GM19438 (cell line): Measurements from ENCODE around the gene ATG4C.
"Not testable (repeated sequence)": the region's sequence is repeated elsewhere in the genome, so short reads cannot be mapped to it uniquely, and the experiment has no call there.

ENCODE experiments used
- ATAC-seq: cut with Tn5 transposase; IDR thresholded peaks from one replicate; pipeline ENCODE4 v1.9.1; 2021; ENCODE audit warnings: low read depth; ENCODE audit not compliant: unreplicated experiment

ATG4C gene

GRCh38 chr1:62774006-62774405 lies 9.9 kb upstream of the ATG4C start:
- ATAC-seq: no peak

- ATAC-seq: no peak
These were observed 8.8 kb upstream of the ATG4C start for GRCh38 chr1:62774971-62775595.

DNA sequence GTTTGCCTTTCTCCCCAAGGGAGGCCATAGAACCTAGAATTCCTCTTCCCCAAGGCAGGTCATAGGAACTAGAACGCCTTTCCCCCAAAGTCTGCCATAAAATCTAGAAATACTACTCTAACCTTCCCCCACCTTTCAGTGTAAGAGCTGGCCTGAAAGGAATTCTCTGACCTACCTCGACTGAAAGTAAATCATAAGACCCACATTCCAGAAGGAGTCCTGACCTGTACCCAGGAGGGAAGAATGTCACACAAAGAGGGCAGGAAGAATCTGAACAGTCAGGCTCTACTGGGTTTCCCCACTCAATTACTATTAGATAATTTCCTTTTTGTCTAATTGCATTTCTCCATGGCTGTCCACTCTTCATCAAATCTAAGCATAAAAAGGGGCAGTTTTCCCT lies 5.7 kb upstream of the ATG4C start:
- ATAC-seq: no peak

GRCh38 chr1:62781841-62782543 lies 1.9 kb upstream of the ATG4C start:
- no peak for ATAC-seq

GRCh38 chr1:62782544-62783212 lies 1.3 kb upstream of the ATG4C start:
- not testable (repeated sequence) for ATAC-seq

DNA sequence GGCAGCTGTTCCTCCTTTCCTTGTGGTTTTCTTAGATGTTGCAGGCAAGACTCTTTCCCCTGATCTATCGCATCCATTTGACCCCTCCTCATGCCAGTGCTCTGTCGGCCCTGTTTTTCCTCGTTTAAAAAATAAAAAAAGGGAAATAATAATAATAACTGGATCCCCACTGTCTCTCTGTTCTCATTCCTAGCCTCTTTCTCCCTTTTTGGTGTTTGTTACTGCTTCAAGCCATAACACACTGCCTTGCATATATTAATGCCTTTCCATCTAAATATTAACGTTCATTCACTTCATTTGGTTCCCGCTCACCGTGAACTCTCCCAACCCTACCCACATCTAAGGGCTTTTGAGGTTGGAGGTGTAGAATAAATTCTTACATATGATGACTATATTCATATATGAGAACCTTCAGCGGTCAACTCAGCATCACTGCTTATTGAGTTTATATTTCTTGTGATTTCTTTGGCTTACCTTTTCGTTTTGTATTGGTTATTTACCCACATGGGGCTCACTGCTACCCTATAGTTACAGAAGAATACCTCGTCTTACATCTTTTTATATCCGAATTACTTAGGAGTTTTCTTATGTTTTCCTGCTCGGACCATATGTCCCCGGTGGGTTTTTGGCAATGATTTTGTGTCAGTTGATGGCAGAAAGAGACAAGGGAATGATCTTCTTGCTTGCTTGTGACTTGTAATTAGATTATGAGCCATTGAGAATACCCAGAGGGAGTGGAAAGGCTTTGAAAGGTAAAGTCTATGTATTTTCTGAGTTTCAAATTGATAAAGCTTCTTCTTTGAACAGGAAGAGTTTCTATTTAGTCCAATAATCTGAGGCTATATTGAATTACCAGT lies 805 bp downstream of the ATG4C start:
- ATAC-seq: peak; percentile 16

DNA sequence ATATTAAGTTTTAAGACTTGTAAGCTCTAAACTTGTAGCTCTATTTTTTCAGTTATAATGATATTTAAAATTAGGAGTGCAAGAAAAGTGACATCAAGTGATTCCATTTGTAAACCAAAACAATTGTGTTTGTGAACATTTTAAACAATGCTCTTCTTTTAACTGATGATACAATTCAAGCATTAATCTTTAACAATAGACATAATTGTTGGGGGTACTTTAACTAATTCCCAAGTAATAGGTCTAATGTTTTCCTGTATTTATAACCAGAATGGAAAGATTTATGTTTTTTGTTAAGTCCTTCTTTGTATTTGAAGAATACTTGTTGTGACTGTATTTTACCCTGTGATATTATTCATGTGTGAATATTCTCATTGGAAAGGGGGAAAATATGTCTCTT lies 6.8 kb downstream of the ATG4C start:
- no peak for ATAC-seq

DNA sequence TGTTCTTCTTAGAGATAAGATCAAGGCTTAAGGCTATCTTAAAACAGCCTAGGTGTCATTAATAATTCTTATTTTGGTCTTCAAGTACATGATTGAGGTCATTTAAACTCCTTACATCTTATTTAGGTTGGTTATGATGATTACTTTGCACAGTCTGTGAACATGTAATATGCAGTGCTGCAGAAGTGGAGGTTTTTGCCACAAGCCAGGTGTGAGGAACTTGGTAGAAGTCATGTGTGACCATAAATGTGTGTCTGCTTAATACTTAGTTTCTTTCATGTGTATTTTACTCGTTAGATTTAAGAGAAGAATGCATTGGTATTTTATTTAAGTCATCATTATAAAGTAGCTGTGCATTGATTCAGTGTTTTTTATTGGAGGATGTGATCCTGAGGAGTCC lies 10.1 kb downstream of the ATG4C start:
- ATAC-seq: no peak

DNA sequence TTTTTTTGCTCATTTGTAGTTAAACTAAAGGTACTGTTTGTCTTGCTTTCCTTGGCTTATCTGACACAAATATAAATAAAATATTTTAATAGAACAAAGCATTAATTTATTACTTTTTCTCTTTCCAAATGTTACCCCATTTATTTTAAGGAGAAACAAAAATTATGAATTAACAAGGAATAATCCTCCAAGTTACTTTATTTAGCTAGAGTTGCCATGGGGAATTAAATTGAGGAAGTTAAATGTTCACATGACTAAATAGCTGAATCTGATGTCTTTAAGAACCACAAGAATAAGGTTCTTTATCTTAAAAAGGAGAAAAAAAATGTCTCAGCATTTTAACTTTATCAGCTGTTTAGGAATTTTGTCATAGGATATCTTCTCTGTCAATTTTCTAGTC lies 12.3 kb downstream of the ATG4C start:
- no peak for ATAC-seq

- ATAC-seq: no peak
These were observed 15.8 kb downstream of the ATG4C start for GRCh38 chr1:62799688-62800087.

- ATAC-seq: peak; percentile 48
These were observed 16.3 kb downstream of the ATG4C start for GRCh38 chr1:62800281-62800680.

DNA sequence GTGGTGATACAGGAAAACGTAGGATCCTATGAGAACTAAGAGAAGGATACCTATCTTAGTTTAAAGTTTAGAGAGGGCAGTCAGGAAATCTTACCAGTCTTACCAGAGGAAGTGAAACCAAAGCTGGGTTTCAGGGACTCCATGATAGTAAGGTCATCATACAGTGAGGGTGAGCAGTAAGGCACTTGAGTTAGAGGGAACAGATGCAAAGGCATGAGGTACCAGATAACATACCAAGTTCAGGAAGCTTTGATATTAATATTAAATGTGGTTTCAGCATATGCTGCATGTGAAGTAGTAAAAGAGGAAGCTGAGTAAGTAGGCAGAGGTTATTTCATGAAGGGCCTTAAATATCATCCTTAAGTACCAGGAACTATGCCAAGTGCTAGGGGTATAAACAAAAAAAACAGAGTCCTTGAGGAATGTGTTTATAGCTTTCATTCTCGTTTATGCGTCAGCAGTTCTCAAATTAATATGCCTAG lies 16.9 kb downstream of the ATG4C start:
- peak; percentile 98 for ATAC-seq

GRCh38 chr1:62809788-62810187 lies 25.9 kb downstream of the ATG4C start:
- ATAC-seq: no peak

- ATAC-seq: peak; percentile 94
These were observed 26.7 kb downstream of the ATG4C start for GRCh38 chr1:62810420-62811274.

DNA sequence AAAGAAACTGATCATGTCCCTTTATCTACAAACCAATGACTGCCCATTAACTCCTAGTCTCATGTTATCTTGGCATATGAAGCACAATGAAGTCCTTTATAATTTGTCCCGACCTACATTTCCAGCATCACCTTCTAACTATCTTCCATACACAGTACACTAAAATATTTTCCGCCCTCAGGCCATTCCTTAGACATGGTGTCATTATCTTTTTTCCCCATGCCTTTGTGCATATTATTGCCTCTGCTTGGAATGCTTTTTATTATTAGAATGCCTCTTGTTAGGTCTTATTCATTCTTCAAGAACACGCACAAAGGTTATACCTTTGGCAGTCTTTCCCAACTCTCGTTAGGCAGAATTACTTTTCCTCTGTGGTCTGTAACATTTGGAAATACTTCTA lies 39.6 kb downstream of the ATG4C start:
- no peak for ATAC-seq

DNA sequence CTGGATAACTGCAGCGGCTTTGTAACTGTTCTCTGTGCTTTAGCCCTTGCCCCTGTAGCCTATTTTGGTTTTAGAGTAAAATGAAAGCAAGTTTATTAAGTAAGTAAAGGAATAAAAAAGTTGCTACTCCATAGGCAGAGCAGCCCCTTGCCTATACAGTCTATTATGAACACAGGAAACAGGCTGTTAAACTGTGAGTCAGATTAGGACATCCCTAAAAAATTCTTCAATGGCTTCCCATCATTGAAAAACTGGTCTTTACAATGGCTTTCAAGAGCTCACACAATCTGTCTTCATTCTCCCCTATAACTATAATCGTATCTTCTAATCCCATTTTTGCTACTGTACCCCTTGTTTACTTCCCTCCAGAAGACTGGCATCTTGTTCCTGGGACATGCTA lies 43.0 kb downstream of the ATG4C start:
- ATAC-seq: no peak

DNA sequence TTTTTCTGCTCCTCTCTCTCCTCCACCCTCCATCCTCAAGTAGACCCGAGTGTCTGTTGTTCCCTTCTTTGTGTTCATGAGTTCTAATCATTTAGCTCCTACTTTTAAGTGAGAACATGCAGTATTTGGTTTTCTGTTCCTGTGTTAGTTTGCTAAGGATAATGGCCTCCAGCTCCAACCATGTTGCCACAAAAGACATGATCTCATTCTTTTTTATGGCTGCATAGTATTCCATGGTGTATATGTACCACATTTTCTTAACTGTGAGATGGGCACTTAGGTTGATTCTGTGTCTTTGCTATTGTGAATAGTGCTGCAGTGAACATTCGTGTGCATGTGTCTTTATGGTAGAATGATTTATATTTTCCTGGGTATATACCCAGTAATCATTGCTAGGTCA lies 43.9 kb downstream of the ATG4C start:
- ATAC-seq: not testable (repeated sequence)

GRCh38 chr1:62832276-62832675 lies 48.3 kb downstream of the ATG4C start:
- ATAC-seq: no peak

DNA sequence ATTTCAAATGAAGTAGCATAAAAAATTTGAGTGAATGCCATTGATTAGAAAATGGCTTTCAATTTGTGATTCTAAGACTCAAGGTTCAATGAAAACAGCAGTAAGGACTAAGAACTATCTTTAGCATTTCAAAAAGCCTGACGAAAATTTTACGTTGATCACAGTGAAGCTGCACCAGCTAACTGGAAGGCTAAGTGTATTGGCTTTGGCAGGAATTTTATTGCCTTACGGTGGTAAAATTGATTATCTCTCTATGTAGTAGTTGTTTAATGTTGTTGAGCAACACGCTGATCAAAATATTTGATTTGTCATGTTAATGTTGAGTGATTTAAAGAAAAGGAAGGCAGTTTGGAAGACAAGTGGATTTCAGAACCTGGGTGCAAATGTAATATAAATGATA lies 49.6 kb downstream of the ATG4C start:
- ATAC-seq: no peak

GRCh38 chr1:62834400-62834961 lies 50.5 kb downstream of the ATG4C start:
- ATAC-seq: no peak
